ENCODE results near the gene PCCA.
A peak's percentile ranks its signal among the peaks of the same experiment; 100 is the strongest.

DNA sequence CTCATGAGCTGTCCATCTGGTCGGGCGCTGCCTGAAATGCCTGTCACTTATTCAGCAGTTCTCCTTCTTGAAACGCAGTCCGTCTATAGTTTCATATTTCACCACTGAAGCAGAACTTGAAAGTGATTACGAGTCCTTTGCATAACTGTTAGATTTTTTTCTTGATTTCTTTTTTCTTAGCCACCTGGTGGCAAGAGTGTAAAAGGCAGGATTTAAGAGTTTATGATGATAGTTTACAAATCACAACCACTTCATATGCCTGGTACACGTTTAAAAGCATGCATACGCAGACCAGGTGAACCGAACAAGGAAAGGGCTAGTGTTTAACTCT is 453.9 kb downstream of the PCCA start:
- TF ChIP-seq, protein P1, sequence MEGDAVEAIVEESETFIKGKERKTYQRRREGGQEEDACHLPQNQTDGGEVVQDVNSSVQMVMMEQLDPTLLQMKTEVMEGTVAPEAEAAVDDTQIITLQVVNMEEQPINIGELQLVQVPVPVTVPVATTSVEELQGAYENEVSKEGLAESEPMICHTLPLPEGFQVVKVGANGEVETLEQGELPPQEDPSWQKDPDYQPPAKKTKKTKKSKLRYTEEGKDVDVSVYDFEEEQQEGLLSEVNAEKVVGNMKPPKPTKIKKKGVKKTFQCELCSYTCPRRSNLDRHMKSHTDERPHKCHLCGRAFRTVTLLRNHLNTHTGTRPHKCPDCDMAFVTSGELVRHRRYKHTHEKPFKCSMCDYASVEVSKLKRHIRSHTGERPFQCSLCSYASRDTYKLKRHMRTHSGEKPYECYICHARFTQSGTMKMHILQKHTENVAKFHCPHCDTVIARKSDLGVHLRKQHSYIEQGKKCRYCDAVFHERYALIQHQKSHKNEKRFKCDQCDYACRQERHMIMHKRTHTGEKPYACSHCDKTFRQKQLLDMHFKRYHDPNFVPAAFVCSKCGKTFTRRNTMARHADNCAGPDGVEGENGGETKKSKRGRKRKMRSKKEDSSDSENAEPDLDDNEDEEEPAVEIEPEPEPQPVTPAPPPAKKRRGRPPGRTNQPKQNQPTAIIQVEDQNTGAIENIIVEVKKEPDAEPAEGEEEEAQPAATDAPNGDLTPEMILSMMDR (IDR thresholded peaks at IDR 0.05; ENCODE audit: low read depth, low read length): peak; percentile 79
- TF ChIP-seq EZH2phosphoT487 (IDR thresholded peaks at IDR 0.05; ENCODE audit: low read depth): no peak
